ENCODE data around the gene ARHGEF10L. TPM values are rescaled to one million over a fixed set of nuclear protein-coding genes. Genes with fewer than 3 reads are reported as not detected.

Gene ARHGEF10L
- total RNA-seq, 2 donors from 2014 or later = not detected

DNA sequence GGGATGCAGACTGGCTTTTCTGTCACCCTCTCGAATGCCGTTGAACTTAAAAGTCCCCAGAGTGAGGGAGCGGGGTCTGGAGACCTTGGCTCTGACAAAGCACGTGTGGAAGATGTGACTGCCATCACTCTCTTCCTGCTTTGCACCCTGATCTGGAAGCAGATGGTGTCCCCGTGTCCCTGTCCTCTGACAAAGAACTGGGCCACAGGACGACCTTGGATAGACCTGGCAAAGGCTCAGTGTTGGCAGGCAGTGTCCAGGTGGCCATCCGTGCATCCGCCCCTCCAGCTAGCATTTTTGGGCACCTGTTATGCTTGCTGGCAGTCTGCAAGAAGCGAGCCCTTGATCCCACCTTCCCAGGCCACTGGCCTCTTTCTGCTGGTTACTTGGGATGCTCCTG is 27.4 kb downstream of the ARHGEF10L start:
- H3K9me3 Mint-ChIP-seq = no peaks in the 10 kb centered on the region
- H3K27me3 Mint-ChIP-seq = peaks cover 26% of the 10 kb centered on the region
- no peaks in the 10 kb centered on the region for H3K36me3 Mint-ChIP-seq (ENCODE audit: low read depth)
- H3K27ac Mint-ChIP-seq = no peak overlapping the region
- ATAC-seq (replicated peaks) = no peak
- no peaks in the 10 kb centered on the region for H3K4me1 Mint-ChIP-seq
- H3K4me3 Mint-ChIP-seq = no peak overlapping the region

- peaks cover 23% of the 10 kb centered on the region for H3K27me3 Mint-ChIP-seq
- no peak overlapping the region for H3K4me3 Mint-ChIP-seq
- no peaks in the 10 kb centered on the region for H3K4me1 Mint-ChIP-seq
- H3K27ac Mint-ChIP-seq = no peak overlapping the region
- H3K36me3 Mint-ChIP-seq (ENCODE audit: low read depth) = no peaks in the 10 kb centered on the region
- no peaks in the 10 kb centered on the region for H3K9me3 Mint-ChIP-seq
- no peak for ATAC-seq (replicated peaks)
These were observed 28.1 kb downstream of the ARHGEF10L start for GRCh38 chr1:17567582-17567981.

DNA sequence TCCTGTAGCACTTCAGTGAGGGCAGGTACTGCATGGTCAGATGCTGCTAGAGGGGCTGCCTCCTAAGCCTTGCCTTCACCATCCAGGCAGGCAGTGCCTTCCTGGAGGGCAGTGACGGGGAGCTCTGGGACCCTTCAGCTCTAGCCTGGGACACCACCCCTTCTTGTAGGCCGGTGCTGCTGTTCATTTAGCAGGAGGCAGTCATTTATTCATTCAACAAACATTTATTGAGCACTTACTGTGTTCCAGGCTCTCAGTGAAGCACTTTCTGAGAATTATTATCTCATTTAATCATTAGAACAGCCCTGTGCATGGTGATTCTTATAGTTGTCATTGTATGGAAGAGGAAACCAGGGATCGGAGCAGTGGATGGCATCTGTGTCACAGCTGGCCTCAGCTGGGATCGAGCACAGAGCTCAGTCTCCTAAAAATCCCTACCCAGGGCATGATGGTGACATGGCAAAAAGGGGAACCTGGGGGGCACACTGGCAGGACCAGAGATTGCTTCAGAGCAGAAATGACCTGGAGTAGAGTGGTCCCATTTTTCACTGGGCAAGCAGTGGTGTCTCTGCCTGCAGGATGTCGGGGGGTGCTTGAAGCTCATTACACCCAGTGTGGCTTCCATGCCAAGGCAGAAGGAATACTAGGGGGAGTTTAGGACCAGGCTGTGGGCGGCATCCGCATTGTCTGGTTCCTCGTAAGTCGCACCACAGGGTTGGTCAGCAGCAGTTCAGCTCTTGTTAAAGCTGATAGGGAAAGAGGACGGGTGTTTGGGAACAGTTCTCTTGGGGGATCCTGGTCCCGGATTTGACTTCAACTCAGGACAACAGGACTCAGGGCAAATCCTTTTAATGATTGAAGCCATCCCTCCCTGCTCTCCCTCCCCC is 28.8 kb downstream of the ARHGEF10L start:
- no peak overlapping the region for H3K4me3 Mint-ChIP-seq
- H3K4me1 Mint-ChIP-seq = no peaks in the 10 kb centered on the region
- H3K36me3 Mint-ChIP-seq (ENCODE audit: low read depth) = no peaks in the 10 kb centered on the region
- no peak overlapping the region for H3K27ac Mint-ChIP-seq
- H3K9me3 Mint-ChIP-seq = no peaks in the 10 kb centered on the region
- H3K27me3 Mint-ChIP-seq = peaks cover 21% of the 10 kb centered on the region
- ATAC-seq (replicated peaks) = no peak

DNA sequence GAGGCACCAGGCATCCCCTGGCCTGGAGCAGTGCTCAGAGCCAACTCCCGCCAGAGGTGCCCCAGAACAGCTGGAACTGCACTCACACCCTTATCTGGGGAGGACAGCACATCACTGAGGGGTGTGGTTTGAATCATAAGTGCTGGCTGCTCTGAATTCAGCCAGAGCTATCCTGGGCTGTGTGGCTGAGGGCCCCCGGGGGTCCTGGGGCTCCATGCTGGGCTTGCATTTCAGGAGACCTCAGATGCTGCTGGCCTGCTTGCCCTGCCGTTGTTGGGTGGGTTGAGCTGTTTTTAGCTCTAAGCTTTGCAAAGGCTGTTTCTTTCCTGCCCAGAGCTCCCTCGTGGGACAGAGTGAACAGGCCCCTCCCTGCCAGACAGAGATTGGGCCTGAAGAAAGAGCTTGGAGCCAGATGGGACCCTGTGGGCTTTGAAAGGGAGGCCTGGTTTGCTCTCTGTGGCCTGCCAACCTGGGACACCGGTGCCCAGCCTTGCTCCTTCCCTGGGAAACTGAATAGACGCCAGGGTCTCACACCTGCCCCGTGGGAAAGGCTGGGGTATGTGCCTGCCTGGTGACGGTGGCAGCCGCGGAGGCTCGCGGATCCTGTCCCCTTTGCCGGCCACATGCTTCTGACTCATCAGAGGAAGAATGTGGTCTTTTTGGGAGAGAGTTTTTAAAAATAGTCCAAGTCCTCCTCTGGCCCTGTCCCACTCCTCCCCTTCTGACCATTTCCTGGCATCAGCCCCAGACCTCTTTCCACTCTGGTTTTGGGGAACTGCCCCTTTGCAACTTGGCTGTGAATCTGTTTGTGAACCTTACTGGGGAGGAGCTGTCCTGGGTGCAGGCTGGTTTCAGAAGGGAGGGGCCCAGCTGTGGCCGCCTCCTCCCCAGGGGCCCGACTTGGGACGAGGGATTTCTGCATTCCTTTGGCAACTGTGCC is 30.0 kb downstream of the ARHGEF10L start:
- no peak for ATAC-seq (replicated peaks)
- Mint-ChIP-seq H3K27ac (no peak overlapping the region), H3K36me3 (ENCODE audit: low read depth) (no peaks in the 10 kb centered on the region), H3K9me3 (no peaks in the 10 kb centered on the region), H3K27me3 (peaks cover 21% of the 10 kb centered on the region), H3K4me3 (no peak overlapping the region), H3K4me1 (no peaks in the 10 kb centered on the region)

DNA sequence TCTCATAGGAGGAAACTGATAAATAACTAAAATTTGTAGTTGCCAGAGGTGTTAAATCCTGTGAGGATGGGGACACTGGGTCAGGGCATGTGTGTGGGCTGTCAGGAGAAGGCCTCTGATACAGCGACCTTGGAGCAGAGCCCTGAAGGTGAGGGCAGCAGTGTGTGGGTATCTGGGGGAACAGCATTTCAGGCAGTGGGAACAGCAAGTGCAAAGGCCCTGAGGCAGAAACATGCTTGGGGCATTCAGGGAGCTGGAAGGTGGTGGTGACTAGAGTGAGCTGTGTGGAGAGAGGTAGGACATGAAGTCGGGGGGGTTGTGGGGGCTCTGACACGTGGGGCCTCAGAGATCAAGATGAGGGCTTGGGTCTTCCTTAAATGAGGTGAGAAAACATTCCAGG is 30.7 kb downstream of the ARHGEF10L start:
- no peaks in the 10 kb centered on the region for H3K36me3 Mint-ChIP-seq (ENCODE audit: low read depth)
- peaks cover under 1% of the 10 kb centered on the region for H3K4me1 Mint-ChIP-seq
- no peak overlapping the region for H3K27ac Mint-ChIP-seq
- no peak for ATAC-seq (replicated peaks)
- H3K27me3 Mint-ChIP-seq = peaks cover 21% of the 10 kb centered on the region
- H3K9me3 Mint-ChIP-seq = no peaks in the 10 kb centered on the region
- H3K4me3 Mint-ChIP-seq = no peak overlapping the region

- H3K9me3 Mint-ChIP-seq = no peaks in the 10 kb centered on the region
- peaks cover 4% of the 10 kb centered on the region for H3K4me1 Mint-ChIP-seq
- no peaks in the 10 kb centered on the region for H3K36me3 Mint-ChIP-seq (ENCODE audit: low read depth)
- peaks cover 22% of the 10 kb centered on the region for H3K27me3 Mint-ChIP-seq
- no peak overlapping the region for H3K4me3 Mint-ChIP-seq
- H3K27ac Mint-ChIP-seq = no peak overlapping the region
- ATAC-seq (replicated peaks) = no peak
These were observed 32.9 kb downstream of the ARHGEF10L start for GRCh38 chr1:17572264-17572985.

GRCh38 chr1:17573518-17574041 is 34.1 kb downstream of the ARHGEF10L start:
- Mint-ChIP-seq H3K4me3 (no peak overlapping the region), H3K4me1 (peaks cover 4% of the 10 kb centered on the region), H3K27me3 (peaks cover 19% of the 10 kb centered on the region), H3K36me3 (ENCODE audit: low read depth) (no peaks in the 10 kb centered on the region), H3K27ac (no peak overlapping the region), H3K9me3 (no peaks in the 10 kb centered on the region)
- no peak for ATAC-seq (replicated peaks)

- peaks cover 4% of the 10 kb centered on the region for H3K4me1 Mint-ChIP-seq
- no peak overlapping the region for H3K4me3 Mint-ChIP-seq
- H3K27ac Mint-ChIP-seq = no peak overlapping the region
- ATAC-seq (replicated peaks) = no peak
- H3K9me3 Mint-ChIP-seq = no peaks in the 10 kb centered on the region
- peaks cover 22% of the 10 kb centered on the region for H3K27me3 Mint-ChIP-seq
- H3K36me3 Mint-ChIP-seq (ENCODE audit: low read depth) = no peaks in the 10 kb centered on the region
These were observed 35.0 kb downstream of the ARHGEF10L start for GRCh38 chr1:17574516-17574915.

DNA sequence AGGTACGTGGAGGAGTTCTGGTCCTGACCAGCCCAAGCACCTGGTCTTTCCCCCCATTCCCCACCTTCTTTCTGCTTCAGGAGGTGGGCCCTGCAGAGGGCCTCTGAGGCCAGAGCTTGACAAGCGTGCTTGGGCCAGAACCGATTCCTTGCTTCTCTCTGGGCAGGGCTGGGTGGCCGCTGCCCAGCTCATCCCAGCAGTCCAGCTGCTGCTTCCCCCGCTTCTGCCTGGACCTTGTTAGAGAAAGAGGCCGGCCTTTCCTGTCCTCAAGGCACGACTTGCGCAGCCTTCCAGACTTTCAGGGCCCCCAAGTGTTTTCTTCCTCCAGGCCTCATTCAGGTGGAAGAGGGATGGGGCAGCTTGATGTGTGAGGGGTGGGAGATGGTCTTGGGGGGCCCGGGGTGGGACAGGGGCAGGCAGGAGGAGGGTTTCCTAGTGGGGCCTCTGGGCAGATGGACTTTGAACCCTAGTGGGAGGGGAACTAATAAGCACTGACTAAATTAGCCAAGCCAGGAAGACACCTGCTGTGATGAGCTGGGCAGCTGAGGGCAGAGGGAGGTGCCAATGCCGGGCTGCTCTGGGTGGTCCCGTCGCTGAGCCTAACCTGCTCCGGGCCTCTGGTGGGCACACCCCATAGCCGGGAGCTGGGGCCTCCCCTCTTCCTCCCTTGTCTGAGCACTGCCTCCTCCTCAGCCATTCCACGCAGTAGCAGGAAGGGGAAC is 36.5 kb downstream of the ARHGEF10L start:
- Mint-ChIP-seq H3K9me3 (no peaks in the 10 kb centered on the region), H3K27ac (peak overlapping the region; percentile 75), H3K27me3 (peaks cover 9% of the 10 kb centered on the region), H3K4me1 (peaks cover 4% of the 10 kb centered on the region), H3K36me3 (ENCODE audit: low read depth) (no peaks in the 10 kb centered on the region), H3K4me3 (no peak overlapping the region)
- no peak for ATAC-seq (replicated peaks)

DNA sequence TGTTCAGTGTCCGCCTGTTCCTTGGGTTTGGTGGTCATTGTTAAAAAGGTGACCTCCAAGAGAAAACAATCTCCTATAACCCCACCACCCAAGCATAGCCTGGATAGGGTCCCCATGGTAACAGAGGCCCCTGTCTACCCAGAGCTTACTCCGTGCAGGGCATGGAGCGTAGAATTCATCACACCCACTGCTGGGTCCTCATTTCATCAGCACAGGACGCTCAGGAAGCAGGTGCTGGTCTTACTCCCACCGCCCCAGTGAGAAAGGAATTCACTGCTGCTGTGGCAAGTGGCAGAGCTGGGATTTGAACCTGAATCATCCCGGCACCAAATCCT is 37.0 kb downstream of the ARHGEF10L start:
- Mint-ChIP-seq H3K4me3 (no peak overlapping the region), H3K9me3 (no peaks in the 10 kb centered on the region), H3K27ac (no peak overlapping the region), H3K4me1 (peaks cover 4% of the 10 kb centered on the region), H3K27me3 (peaks cover 6% of the 10 kb centered on the region), H3K36me3 (ENCODE audit: low read depth) (no peaks in the 10 kb centered on the region)
- no peak for ATAC-seq (replicated peaks)

- no peak for ATAC-seq (replicated peaks)
- Mint-ChIP-seq H3K36me3 (ENCODE audit: low read depth) (no peaks in the 10 kb centered on the region), H3K9me3 (no peaks in the 10 kb centered on the region), H3K4me1 (peaks cover 4% of the 10 kb centered on the region), H3K4me3 (no peak overlapping the region), H3K27me3 (peaks cover 6% of the 10 kb centered on the region), H3K27ac (no peak overlapping the region)
These were observed 38.4 kb downstream of the ARHGEF10L start for GRCh38 chr1:17577907-17578297.

DNA sequence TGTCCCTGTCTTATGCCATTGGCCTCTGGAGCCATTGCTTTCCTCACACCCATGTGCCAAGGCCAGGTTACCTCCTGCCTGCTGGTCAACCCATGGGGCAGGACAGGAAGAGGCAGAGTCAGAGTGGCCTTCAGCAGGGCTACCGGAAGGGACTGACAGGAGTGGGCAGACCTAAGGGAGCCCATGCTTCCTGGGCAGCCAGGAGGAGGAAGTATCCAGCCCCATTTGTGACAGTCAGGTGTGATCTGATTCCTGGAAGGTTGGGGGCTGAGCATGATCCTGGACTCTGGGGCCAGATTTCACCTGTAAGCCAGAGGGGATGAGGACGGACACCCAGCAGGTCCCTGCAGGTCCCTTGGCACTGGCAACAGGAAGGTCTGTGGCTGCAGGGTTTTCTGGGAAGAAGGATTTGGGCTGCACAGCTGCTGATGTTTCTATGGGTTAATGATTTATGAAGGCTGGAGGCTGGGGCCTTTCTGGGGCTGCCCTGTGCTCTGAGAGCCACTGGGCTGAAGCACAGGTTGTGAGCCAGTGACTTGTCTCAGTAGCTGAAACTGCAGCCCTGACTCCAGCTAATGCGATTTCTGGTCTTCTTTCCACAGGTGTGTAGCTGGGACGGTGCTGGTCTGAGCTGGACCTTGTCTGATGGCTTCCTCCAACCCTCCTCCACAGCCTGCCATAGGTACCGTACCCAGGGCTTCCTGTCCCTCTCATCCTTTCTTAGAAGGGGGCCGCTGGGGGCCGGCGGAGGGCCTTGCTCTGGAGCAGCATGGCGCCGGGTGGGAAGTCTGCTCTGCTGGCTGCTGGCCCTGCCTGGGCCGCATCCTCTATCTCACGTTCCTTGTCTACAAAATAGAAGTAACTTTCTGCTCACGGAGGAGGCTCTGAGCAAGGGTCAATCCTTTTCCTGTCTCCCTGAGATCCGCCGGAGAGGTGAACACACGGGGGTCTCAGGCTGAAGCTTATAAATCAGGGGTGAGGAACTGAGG is 40.7 kb downstream of the ARHGEF10L start:
- H3K27me3 Mint-ChIP-seq = peaks cover 11% of the 10 kb centered on the region
- H3K4me3 Mint-ChIP-seq = no peak overlapping the region
- no peak overlapping the region for H3K27ac Mint-ChIP-seq
- H3K36me3 Mint-ChIP-seq (ENCODE audit: low read depth) = no peaks in the 10 kb centered on the region
- peaks cover 3% of the 10 kb centered on the region for H3K4me1 Mint-ChIP-seq
- no peaks in the 10 kb centered on the region for H3K9me3 Mint-ChIP-seq
- no peak for ATAC-seq (replicated peaks)

Measured in activated T-helper 17 cell treated with anti-CD3 and anti-CD28 coated beads, Interleukin-2, amount 50 U/mL, for 72 hours (primary cell).